NB4 (cell line): ENCODE measurements around the gene ENTPD3.

ENCODE experiments used
- DNase-seq: peaks from one replicate; pipeline ENCODE4 v3.0.0; 2010; ENCODE audit warnings: low read depth
- H3K4me3 ChIP-seq: one replicate; pipeline ENCODE4 v1.5.1; 2011; ENCODE audit warnings: mild to moderate bottlenecking, low read depth, low read length, moderate library complexity
- MAX ChIP-seq: IDR thresholded peaks from 2 replicates; pipeline ENCODE4 v1.6.1; 2011; ENCODE audit warnings: low read depth, low read length
- MYC ChIP-seq: IDR thresholded peaks from 2 replicates; pipeline ENCODE4 v1.6.1; 2011; ENCODE audit warnings: low read depth, low read length
- POLR2A ChIP-seq: IDR thresholded peaks from 2 replicates; pipeline ENCODE4 v1.6.1; 2011; ENCODE audit warnings: mild to moderate bottlenecking; ENCODE audit not compliant: insufficient read length; ENCODE audit errors: extremely low read depth
- TF ChIP-seq, protein P1 (sequence below): IDR thresholded peaks from one replicate; pipeline ENCODE4 v1.5.1; 2012; ENCODE audit warnings: low read depth, low read length

Gene ENTPD3

GRCh38 chr3:40463579-40463978 is 76.6 kb downstream of the ENTPD3 start:
- no peak overlapping the region for H3K4me3 ChIP-seq
- DNase-seq, result no peak
- TF ChIP-seq, protein P1, sequence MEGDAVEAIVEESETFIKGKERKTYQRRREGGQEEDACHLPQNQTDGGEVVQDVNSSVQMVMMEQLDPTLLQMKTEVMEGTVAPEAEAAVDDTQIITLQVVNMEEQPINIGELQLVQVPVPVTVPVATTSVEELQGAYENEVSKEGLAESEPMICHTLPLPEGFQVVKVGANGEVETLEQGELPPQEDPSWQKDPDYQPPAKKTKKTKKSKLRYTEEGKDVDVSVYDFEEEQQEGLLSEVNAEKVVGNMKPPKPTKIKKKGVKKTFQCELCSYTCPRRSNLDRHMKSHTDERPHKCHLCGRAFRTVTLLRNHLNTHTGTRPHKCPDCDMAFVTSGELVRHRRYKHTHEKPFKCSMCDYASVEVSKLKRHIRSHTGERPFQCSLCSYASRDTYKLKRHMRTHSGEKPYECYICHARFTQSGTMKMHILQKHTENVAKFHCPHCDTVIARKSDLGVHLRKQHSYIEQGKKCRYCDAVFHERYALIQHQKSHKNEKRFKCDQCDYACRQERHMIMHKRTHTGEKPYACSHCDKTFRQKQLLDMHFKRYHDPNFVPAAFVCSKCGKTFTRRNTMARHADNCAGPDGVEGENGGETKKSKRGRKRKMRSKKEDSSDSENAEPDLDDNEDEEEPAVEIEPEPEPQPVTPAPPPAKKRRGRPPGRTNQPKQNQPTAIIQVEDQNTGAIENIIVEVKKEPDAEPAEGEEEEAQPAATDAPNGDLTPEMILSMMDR, result no peak
- TF ChIP-seq MAX (no peak), POLR2A (no peak), MYC (no peak)

GRCh38 chr3:40464339-40465110 is 77.5 kb downstream of the ENTPD3 start:
- no peak for TF ChIP-seq MAX
- TF ChIP-seq, protein P1, result no peak
- TF ChIP-seq MYC, result no peak
- no peak for TF ChIP-seq POLR2A
- peak; percentile 20 for DNase-seq
- no peak overlapping the region for H3K4me3 ChIP-seq

GRCh38 chr3:40465111-40465407 is 78.1 kb downstream of the ENTPD3 start:
- no peak for DNase-seq
- H3K4me3 ChIP-seq, result no peak overlapping the region
- no peak for TF ChIP-seq MAX
- TF ChIP-seq, protein P1, result no peak
- TF ChIP-seq MYC, result no peak
- no peak for TF ChIP-seq POLR2A

- DNase-seq, result no peak
- no peak overlapping the region for H3K4me3 ChIP-seq
- TF ChIP-seq MYC (no peak), POLR2A (no peak), MAX (no peak)
- TF ChIP-seq, protein P1, result no peak
Observed at GRCh38 chr3:40465456-40465855, 78.5 kb downstream of the ENTPD3 start.

GRCh38 chr3:40468018-40468417 is 81.0 kb downstream of the ENTPD3 start:
- TF ChIP-seq, protein P1, result no peak
- no peak for DNase-seq
- H3K4me3 ChIP-seq, result no peak overlapping the region

GRCh38 chr3:40470701-40471100 is 83.7 kb downstream of the ENTPD3 start:
- DNase-seq, result no peak
- TF ChIP-seq MAX, result no peak
- TF ChIP-seq, protein P1, result no peak
- H3K4me3 ChIP-seq, result no peak overlapping the region
